ENCODE data around the gene IRAK2.

Gene IRAK2

GRCh38 chr3:10182950-10183349, 18.2 kb downstream of the IRAK2 start:
- no peak for DNase-seq (ENCODE audit: low read depth)
- no peak for TF ChIP-seq CTCF (conservative IDR thresholded peaks at IDR 0.05; ENCODE audit: low read depth, low read length)
- no peak overlapping the region for H3K4me3 ChIP-seq (ENCODE audit: low read length)

GRCh38 chr3:10184250-10184649, 19.5 kb downstream of the IRAK2 start:
- TF ChIP-seq CTCF (conservative IDR thresholded peaks at IDR 0.05; ENCODE audit: low read depth, low read length): no peak
- no peak for DNase-seq (ENCODE audit: low read depth)

GRCh38 chr3:10185804-10186762, 21.4 kb downstream of the IRAK2 start:
- no peak overlapping the region for H3K4me3 ChIP-seq (ENCODE audit: low read length)

More at GRCh38 chr3:10184250-10184649, 19.5 kb downstream of the IRAK2 start:
- no peak overlapping the region for H3K4me3 ChIP-seq (ENCODE audit: low read length)

GRCh38 chr3:10187290-10187876, 22.7 kb downstream of the IRAK2 start:
- no peak for TF ChIP-seq CTCF (conservative IDR thresholded peaks at IDR 0.05; ENCODE audit: low read depth, low read length)
- no peak overlapping the region for H3K4me3 ChIP-seq (ENCODE audit: low read length)
- DNase-seq (ENCODE audit: low read depth): no peak

More at GRCh38 chr3:10185804-10186762, 21.4 kb downstream of the IRAK2 start:
- DNase-seq (ENCODE audit: low read depth): no peak
- TF ChIP-seq CTCF (conservative IDR thresholded peaks at IDR 0.05; ENCODE audit: low read depth, low read length): no peak

GRCh38 chr3:10187944-10188343, 23.2 kb downstream of the IRAK2 start:
- no peak overlapping the region for H3K4me3 ChIP-seq (ENCODE audit: low read length)
- no peak for DNase-seq (ENCODE audit: low read depth)
- no peak for TF ChIP-seq CTCF (conservative IDR thresholded peaks at IDR 0.05; ENCODE audit: low read depth, low read length)

- no peak for DNase-seq (ENCODE audit: low read depth)
- H3K4me3 ChIP-seq (ENCODE audit: low read length): no peak overlapping the region
- TF ChIP-seq CTCF (conservative IDR thresholded peaks at IDR 0.05; ENCODE audit: low read depth, low read length): no peak
Measured at GRCh38 chr3:10188804-10189556, 24.3 kb downstream of the IRAK2 start.
